OCI-LY7 (cell line): Measurements from ENCODE around the gene RNF157. TPM values are rescaled to one million over a fixed set of nuclear protein-coding genes. Genes with fewer than 3 reads are reported as not detected.

ENCODE experiments used
- BruUV-seq: library from RNA; stranded (reverse); fragments of 400-500 nt; replicated peaks from 2 replicates; lab custom pipeline; 2021; lab: Mats Ljungman, UMichigan
- CTCF ChIA-PET: fragments of 300-600 bp; sonication (Branson Sonifier 250); formaldehyde crosslinking; loops from one replicate; lab custom pipeline; 2022; ENCODE audit warnings: antibody characterized with exemption; ENCODE audit not compliant: unreplicated experiment; lab: Charles Lee
- POLR2A ChIA-PET: fragments of 300-600 bp; sonication (Branson Sonifier 250); formaldehyde crosslinking; loops from one replicate; lab custom pipeline; 2022; ENCODE audit warnings: antibody characterized with exemption; lab: Charles Lee
- DNase-seq: peaks from one replicate; pipeline ENCODE4 v3.0.0-alpha.2; 2015; ENCODE audit warnings: low spot score
- H2AFZ ChIP-seq: fragments of 200-600 bp; sonication (generic), shearing (Covaris generic); 2 replicates; pipeline ENCODE4 v1.6.1; 2014; ENCODE audit warnings: mild to moderate bottlenecking, antibody characterized with exemption, low read length, moderate library complexity
- H3K27ac ChIP-seq: fragments of 200-600 bp; sonication (generic); 2 replicates; pipeline ENCODE4 v1.5.1; 2014; ENCODE audit warnings: mixed run types, low read depth, mild to moderate bottlenecking, moderate library complexity, low read length, inconsistent platforms; ENCODE audit not compliant: poor library complexity, severe bottlenecking
- H3K36me3 ChIP-seq: fragments of 200-600 bp; sonication (generic); 2 replicates; pipeline ENCODE4 v1.6.1; 2014; ENCODE audit warnings: mild to moderate bottlenecking, antibody characterized with exemption, low read length, moderate library complexity, mixed read lengths; ENCODE audit not compliant: insufficient read depth
- H3K4me1 ChIP-seq: fragments of 200-600 bp; sonication (generic); 2 replicates; pipeline ENCODE4 v1.5.1; 2014; ENCODE audit warnings: mild to moderate bottlenecking, low read length; ENCODE audit not compliant: insufficient read depth, poor library complexity, severe bottlenecking
- H3K4me2 ChIP-seq: fragments of 200-600 bp; sonication (generic); 2 replicates; pipeline ENCODE4 v1.6.1; 2014; ENCODE audit warnings: mild to moderate bottlenecking, low read length
- H3K4me3 ChIP-seq: fragments of 200-600 bp; sonication (generic); 2 replicates; pipeline ENCODE4 v1.5.1; 2014; ENCODE audit warnings: mild to moderate bottlenecking, low read depth, low read length; ENCODE audit not compliant: poor library complexity, severe bottlenecking
- H3K79me2 ChIP-seq: fragments of 200-600 bp; sonication (generic); 2 replicates; pipeline ENCODE4 v1.6.1; 2016; ENCODE audit warnings: low read depth, mild to moderate bottlenecking, low read length, moderate library complexity, mixed read lengths; ENCODE audit not compliant: insufficient read depth
- H3K9me2 ChIP-seq: fragments of 200-600 bp; sonication (generic); 2 replicates; pipeline ENCODE4 v1.6.1; 2016; ENCODE audit warnings: mild to moderate bottlenecking, low read length, mixed read lengths; ENCODE audit not compliant: insufficient read depth
- H3K9me3 ChIP-seq: fragments of 200-600 bp; sonication (generic); 2 replicates; pipeline ENCODE4 v1.6.1; 2014; ENCODE audit warnings: mild to moderate bottlenecking, mixed run types, low read length, mixed read lengths
- H4K20me1 ChIP-seq: fragments of 200-600 bp; sonication (generic); 2 replicates; pipeline ENCODE4 v1.6.1; 2014; ENCODE audit warnings: mild to moderate bottlenecking, antibody characterized with exemption, low read length, moderate library complexity, mixed read lengths; ENCODE audit not compliant: insufficient read depth
- EZH2phosphoT487 ChIP-seq: fragments of 200-600 bp; sonication (generic); IDR thresholded peaks from 2 replicates; pipeline ENCODE4 v1.6.1; 2018; ENCODE audit warnings: low read depth, borderline replicate concordance, mild to moderate bottlenecking, mixed run types, antibody characterized with exemption, low read length, moderate library complexity, mixed read lengths
- intact Hi-C: fragments of 100-400 bp; cut with micrococcal nuclease; formaldehyde crosslinking; loops from one replicate; pipeline ENCODE4 v1.10.0; 2022; ENCODE audit not compliant: unreplicated experiment
- total RNA-seq, 2 experiments: library from RNA; depleted of rRNA in 1 of 2; stranded (reverse); fragments of >200 nt in 1 of 2; shearing (Covaris generic) in 1 of 2; gene quantifications; 2 replicates each; pipeline ENCODE4 v1.2.3, GENCODE V29; 2014 to 2022
- TF ChIP-seq, protein P1 (sequence below): fragments of 200-600 bp; sonication (generic); conservative IDR thresholded peaks from 2 replicates; pipeline ENCODE4 v1.5.1; 2014; ENCODE audit warnings: mild to moderate bottlenecking, antibody characterized with exemption, low read length, moderate library complexity, mixed read lengths

RNF157 gene
- total RNA-seq, 2 experiments from 2014 or later, result 0.28 to 1.3 TPM

DNA sequence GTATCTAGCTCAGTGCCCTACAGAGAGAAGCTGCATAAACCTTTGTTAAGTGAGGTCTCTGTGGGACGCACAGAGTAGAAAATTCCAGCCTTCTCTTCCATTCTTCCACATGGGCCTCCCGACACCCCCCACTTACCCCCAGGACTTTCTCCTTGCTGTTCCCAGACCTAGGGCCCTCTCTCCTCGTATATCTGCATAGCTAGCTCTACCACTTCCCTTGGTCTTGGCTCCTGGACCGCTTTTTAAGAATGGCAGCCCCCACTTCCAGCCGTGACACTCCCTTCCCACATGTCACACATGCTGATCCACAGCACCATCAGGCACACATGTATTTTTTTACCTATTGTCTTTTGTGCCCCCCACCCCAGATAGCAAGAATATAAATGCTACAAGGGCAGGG, 82.5 kb downstream of the RNF157 start:
- BruUV-seq, result no TSS peak
- intact Hi-C loops, result no loop called here
- Histone ChIP-seq H3K4me3 (no peak overlapping the region), H3K4me2 (no peak overlapping the region), H3K79me2 (no peaks in the 10 kb centered on the region), H3K9me3 (no peaks in the 10 kb centered on the region), H3K9me2 (no peaks in the 10 kb centered on the region), H3K27ac (no peak overlapping the region), H3K4me1 (no peaks in the 10 kb centered on the region), H3K36me3 (no peaks in the 10 kb centered on the region), H4K20me1 (no peaks in the 10 kb centered on the region), H2AFZ (no peak overlapping the region)
- POLR2A ChIA-PET, result interaction anchor here (0.8 to 1.2 kb wide), 2 partner anchors 16 to 38 kb away, joined by 3 read pairs; partner anchors contain the start of gene FOXJ1
- no peak for TF ChIP-seq EZH2phosphoT487
- TF ChIP-seq, protein P1, sequence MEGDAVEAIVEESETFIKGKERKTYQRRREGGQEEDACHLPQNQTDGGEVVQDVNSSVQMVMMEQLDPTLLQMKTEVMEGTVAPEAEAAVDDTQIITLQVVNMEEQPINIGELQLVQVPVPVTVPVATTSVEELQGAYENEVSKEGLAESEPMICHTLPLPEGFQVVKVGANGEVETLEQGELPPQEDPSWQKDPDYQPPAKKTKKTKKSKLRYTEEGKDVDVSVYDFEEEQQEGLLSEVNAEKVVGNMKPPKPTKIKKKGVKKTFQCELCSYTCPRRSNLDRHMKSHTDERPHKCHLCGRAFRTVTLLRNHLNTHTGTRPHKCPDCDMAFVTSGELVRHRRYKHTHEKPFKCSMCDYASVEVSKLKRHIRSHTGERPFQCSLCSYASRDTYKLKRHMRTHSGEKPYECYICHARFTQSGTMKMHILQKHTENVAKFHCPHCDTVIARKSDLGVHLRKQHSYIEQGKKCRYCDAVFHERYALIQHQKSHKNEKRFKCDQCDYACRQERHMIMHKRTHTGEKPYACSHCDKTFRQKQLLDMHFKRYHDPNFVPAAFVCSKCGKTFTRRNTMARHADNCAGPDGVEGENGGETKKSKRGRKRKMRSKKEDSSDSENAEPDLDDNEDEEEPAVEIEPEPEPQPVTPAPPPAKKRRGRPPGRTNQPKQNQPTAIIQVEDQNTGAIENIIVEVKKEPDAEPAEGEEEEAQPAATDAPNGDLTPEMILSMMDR, result no peak
- DNase-seq, result no peak
- CTCF ChIA-PET, result interaction anchor here (1.0 kb wide), 1 partner anchor 122 kb away, joined by 3 read pairs; no protein-coding TSS in a partner anchor

DNA sequence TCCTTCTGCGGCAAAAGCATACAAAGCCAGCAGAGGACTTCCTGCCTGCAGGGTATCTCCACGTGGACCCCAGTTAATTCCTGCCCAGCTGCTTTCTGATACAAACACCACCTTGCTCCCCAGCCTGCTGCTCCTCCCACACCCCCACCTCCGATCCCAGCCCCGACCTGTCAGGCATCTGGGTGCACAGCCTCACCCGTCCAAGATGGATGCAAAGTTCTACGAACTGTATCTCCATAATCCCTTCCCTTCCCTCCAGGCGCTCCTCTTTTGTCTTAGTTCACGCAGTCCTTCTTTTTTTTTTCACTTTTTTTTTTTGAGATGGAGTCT, 83.7 kb downstream of the RNF157 start:
- ChIA-PET POLR2A (interaction anchor here (0.6 to 1.1 kb wide), 2 partner anchors 14 to 56 kb away, joined by 3 read pairs; no protein-coding TSS in a partner anchor), CTCF (interaction anchor here (0.6 kb wide), 1 partner anchor 11 kb away, joined by 3 read pairs; no protein-coding TSS in a partner anchor)
- H3K36me3 ChIP-seq, result no peaks in the 10 kb centered on the region

More for the DNA sequence above, 83.7 kb downstream of the RNF157 start:
- H4K20me1 ChIP-seq, result no peaks in the 10 kb centered on the region
- no peaks in the 10 kb centered on the region for H3K79me2 ChIP-seq
- H3K9me2 ChIP-seq, result no peaks in the 10 kb centered on the region
- H3K4me1 ChIP-seq, result peaks cover 5% of the 10 kb centered on the region
- H3K9me3 ChIP-seq, result no peaks in the 10 kb centered on the region
- DNase-seq, result no peak
- H2AFZ ChIP-seq, result no peak overlapping the region
- intact Hi-C loops, result no loop called here
- TF ChIP-seq EZH2phosphoT487, result no peak
- TF ChIP-seq, protein P1, result no peak
- H3K27ac ChIP-seq, result no peak overlapping the region
- no peak overlapping the region for H3K4me3 ChIP-seq
- H3K4me2 ChIP-seq, result no peak overlapping the region
- no TSS peak for BruUV-seq
